Endothelial cell of umbilical vein (primary cell): ENCODE measurements around the gene CDIPT.

Source experiments
- EZH2 ChIP-seq: IDR thresholded peaks from 2 replicates; pipeline ENCODE4 v1.6.1; 2012; ENCODE audit warnings: borderline replicate concordance, low read depth, mild to moderate bottlenecking, moderate library complexity, low read length, inconsistent platforms; ENCODE audit not compliant: severe bottlenecking
- MYC ChIP-seq: IDR thresholded peaks from one replicate; pipeline ENCODE4 v1.6.1; 2011; ENCODE audit warnings: mild to moderate bottlenecking, low read depth, low read length
- POLR2A ChIP-seq: IDR thresholded peaks from 2 replicates; pipeline ENCODE4 v1.6.1; 2012; ENCODE audit warnings: low read depth, mild to moderate bottlenecking, control low read depth, low read length
- TF ChIP-seq, protein P1 (sequence below), 2 donors: IDR thresholded peaks; 1 replicate in 1 of 2; 2 replicates in 1 of 2; pipeline ENCODE4 v1.5.1; 2011; ENCODE audit warnings: low read length in 2 of 2, mild to moderate bottlenecking in 2 of 2, moderate library complexity in 2 of 2, control low read depth in 1 of 2, inconsistent platforms in 1 of 2, low read depth in 1 of 2; ENCODE audit not compliant: insufficient read depth in 1 of 2; ENCODE audit errors: extremely low read depth in 1 of 2
- TF ChIP-seq, protein P2 (sequence below): IDR thresholded peaks from 2 replicates; pipeline ENCODE4 v1.6.1; 2011; ENCODE audit not compliant: insufficient read depth, insufficient read length

DNA sequence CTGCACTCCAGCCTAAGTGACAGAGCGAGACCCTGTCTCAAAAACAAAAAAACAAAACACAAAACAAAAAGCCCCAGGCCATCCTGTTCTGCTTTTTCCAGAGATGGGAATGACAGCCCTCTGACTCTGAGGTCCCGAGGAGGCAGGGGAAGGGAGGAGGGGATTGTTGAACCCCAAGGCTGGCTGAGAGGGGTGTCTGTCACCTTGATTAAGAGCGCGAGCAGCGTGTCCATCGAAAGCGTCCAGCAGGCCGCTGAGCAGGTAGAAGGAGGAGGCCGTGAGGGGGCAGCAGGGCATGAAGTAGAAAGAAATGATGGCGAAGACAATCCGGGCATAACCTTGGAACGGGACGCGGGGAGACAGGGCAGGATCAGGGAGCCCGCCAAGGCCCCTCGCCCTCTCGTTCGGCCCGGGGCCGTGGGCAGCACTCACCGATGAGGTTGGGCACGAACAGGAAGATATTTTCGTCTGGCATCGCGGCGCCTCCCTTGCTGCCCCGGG lies 593 bp downstream of the CDIPT start:
- TF ChIP-seq POLR2A, result no peak
- TF ChIP-seq, protein P1, sequence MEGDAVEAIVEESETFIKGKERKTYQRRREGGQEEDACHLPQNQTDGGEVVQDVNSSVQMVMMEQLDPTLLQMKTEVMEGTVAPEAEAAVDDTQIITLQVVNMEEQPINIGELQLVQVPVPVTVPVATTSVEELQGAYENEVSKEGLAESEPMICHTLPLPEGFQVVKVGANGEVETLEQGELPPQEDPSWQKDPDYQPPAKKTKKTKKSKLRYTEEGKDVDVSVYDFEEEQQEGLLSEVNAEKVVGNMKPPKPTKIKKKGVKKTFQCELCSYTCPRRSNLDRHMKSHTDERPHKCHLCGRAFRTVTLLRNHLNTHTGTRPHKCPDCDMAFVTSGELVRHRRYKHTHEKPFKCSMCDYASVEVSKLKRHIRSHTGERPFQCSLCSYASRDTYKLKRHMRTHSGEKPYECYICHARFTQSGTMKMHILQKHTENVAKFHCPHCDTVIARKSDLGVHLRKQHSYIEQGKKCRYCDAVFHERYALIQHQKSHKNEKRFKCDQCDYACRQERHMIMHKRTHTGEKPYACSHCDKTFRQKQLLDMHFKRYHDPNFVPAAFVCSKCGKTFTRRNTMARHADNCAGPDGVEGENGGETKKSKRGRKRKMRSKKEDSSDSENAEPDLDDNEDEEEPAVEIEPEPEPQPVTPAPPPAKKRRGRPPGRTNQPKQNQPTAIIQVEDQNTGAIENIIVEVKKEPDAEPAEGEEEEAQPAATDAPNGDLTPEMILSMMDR (IDR thresholded peaks at IDR 0.05; ENCODE audit: extremely low read depth in 1 of 2, insufficient read depth in 1 of 2, low read depth in 1 of 2, low read length in 2 of 2), result no peak
- TF ChIP-seq EZH2, result no peak
- TF ChIP-seq MYC, result no peak
- TF ChIP-seq, protein P2, sequence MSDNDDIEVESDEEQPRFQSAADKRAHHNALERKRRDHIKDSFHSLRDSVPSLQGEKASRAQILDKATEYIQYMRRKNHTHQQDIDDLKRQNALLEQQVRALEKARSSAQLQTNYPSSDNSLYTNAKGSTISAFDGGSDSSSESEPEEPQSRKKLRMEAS, result no peak
